Measurements from ENCODE around the gene HCK. TPM values are rescaled to one million over a fixed set of nuclear protein-coding genes. Genes with fewer than 3 reads are reported as not detected.

HCK gene
- polyA plus RNA-seq (2013, experiment 1 of 2) = 0.33 TPM
- polyA plus RNA-seq (2013, experiment 2 of 2) = 0.20 TPM

DNA sequence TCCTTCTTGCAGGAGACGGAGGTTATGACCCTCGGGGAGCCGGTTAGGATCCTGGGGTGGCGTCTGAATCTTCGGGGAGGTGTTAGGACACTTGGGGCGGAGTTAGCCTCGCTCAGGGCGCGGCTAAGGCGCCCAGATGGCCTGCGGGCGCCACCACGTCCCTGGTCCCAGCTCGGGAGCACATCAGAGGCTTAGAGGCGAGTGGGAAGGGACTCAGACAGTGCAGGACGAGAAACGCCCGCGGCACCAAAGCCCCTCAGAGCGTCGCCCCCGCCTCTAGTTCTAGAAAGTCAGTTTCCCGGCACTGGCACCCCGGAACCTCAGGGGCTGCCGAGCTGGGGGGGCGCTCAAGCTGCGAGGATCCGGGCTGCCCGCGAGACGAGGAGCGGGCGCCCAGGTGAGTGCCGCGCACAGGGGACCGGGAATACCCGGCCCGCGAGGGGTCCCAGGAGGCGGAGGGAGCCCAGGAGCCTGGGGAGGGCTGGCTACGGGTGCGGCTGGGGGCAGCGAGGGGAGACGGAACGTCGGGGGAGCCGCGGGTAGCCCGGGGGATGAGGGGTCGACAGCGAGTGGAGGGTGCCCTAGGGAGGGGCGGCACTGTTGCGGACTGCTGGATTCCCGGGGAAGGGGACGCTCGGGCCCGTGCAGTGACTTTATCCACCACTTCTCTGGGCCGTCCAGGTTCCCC is at the start of gene HCK:
TSS of gene HCK (plus strand) at position 153 of the 688 bp plus-strand sequence.
- Histone ChIP-seq H3K27ac (ENCODE audit: low read depth, low read length, severe bottlenecking) (no peak within 1 kb of the TSS), H3K4me3 (ENCODE audit: extremely low read depth, insufficient read depth, low read length, poor library complexity, severe bottlenecking) (peak within 1 kb of the TSS; percentile 23), H3K4me1 (ENCODE audit: control insufficient read depth, insufficient read depth, low read length, poor library complexity, severe bottlenecking) (no peaks in the 10 kb centered on the region), H3K36me3 (ENCODE audit: control insufficient read depth, insufficient read depth, low read length) (no peaks in the 10 kb centered on the region), H3K9me3 (ENCODE audit: control insufficient read depth, low read length) (no peaks in the 10 kb centered on the region)
- 2 to 7% methylated on average over 33 to 38 of the region's 58 CpGs for WGBS, 2 experiments (ENCODE audit: insufficient coverage in 2 of 2)

GRCh38 chr20:32003325-32003724 is 48.7 kb upstream of the HCK start:
- WGBS, 2 experiments (ENCODE audit: insufficient coverage in 2 of 2) = no CpG with 5 or more reads among the region's 2 CpGs
- Histone ChIP-seq H3K36me3 (ENCODE audit: control insufficient read depth, insufficient read depth, low read length) (no peaks in the 10 kb centered on the region), H3K9me3 (ENCODE audit: control insufficient read depth, low read length) (no peaks in the 10 kb centered on the region), H3K27ac (ENCODE audit: low read depth, low read length, severe bottlenecking) (no peak overlapping the region), H3K4me3 (ENCODE audit: extremely low read depth, insufficient read depth, low read length, poor library complexity, severe bottlenecking) (no peak overlapping the region), H3K4me1 (ENCODE audit: control insufficient read depth, insufficient read depth, low read length, poor library complexity, severe bottlenecking) (peaks cover 11% of the 10 kb centered on the region)

- Histone ChIP-seq H3K9me3 (ENCODE audit: control insufficient read depth, low read length) (no peaks in the 10 kb centered on the region), H3K4me3 (ENCODE audit: extremely low read depth, insufficient read depth, low read length, poor library complexity, severe bottlenecking) (no peak overlapping the region), H3K36me3 (ENCODE audit: control insufficient read depth, insufficient read depth, low read length) (no peaks in the 10 kb centered on the region), H3K4me1 (ENCODE audit: control insufficient read depth, insufficient read depth, low read length, poor library complexity, severe bottlenecking) (peaks cover 13% of the 10 kb centered on the region), H3K27ac (ENCODE audit: low read depth, low read length, severe bottlenecking) (no peak overlapping the region)
Observed at GRCh38 chr20:32004963-32005362, 47.1 kb upstream of the HCK start.

DNA sequence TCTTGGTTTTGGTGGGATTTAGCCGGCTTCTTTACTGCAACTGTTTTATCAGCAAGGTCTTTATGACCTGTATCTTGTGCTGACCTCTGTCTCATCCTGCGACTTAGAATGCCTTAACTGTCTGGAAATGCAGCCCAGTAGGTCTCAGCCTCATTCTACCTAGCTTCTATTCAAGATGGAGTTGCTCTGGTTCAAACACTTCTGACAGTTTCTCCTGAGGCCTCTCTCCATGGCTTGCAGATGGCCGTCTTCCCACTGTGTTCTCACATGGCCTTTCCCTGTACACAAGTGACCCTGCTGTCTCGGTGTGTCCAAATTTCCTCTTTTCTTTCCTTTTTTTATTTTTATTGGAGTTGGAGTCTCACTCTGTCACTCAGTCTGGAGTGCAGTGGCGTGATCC is 46.0 kb upstream of the HCK start:
- peaks cover 13% of the 10 kb centered on the region for H3K4me1 ChIP-seq (ENCODE audit: control insufficient read depth, insufficient read depth, low read length, poor library complexity, severe bottlenecking)
- 94% methylated on average over 3 of the region's 5 CpGs for WGBS, 2 experiments (ENCODE audit: insufficient coverage in 2 of 2)
- no peak overlapping the region for H3K27ac ChIP-seq (ENCODE audit: low read depth, low read length, severe bottlenecking)
- no peaks in the 10 kb centered on the region for H3K36me3 ChIP-seq (ENCODE audit: control insufficient read depth, insufficient read depth, low read length)
- H3K9me3 ChIP-seq (ENCODE audit: control insufficient read depth, low read length) = no peaks in the 10 kb centered on the region
- H3K4me3 ChIP-seq (ENCODE audit: extremely low read depth, insufficient read depth, low read length, poor library complexity, severe bottlenecking) = no peak overlapping the region

GRCh38 chr20:32006841-32007786 is 44.9 kb upstream of the HCK start:
- Histone ChIP-seq H3K4me3 (ENCODE audit: extremely low read depth, insufficient read depth, low read length, poor library complexity, severe bottlenecking) (no peak overlapping the region), H3K36me3 (ENCODE audit: control insufficient read depth, insufficient read depth, low read length) (no peaks in the 10 kb centered on the region), H3K4me1 (ENCODE audit: control insufficient read depth, insufficient read depth, low read length, poor library complexity, severe bottlenecking) (peaks cover 13% of the 10 kb centered on the region), H3K27ac (ENCODE audit: low read depth, low read length, severe bottlenecking) (no peak overlapping the region), H3K9me3 (ENCODE audit: control insufficient read depth, low read length) (no peaks in the 10 kb centered on the region)
- WGBS, 2 experiments (ENCODE audit: insufficient coverage in 2 of 2) = 60 to 76% methylated on average over 5 to 7 of the region's 8 CpGs

DNA sequence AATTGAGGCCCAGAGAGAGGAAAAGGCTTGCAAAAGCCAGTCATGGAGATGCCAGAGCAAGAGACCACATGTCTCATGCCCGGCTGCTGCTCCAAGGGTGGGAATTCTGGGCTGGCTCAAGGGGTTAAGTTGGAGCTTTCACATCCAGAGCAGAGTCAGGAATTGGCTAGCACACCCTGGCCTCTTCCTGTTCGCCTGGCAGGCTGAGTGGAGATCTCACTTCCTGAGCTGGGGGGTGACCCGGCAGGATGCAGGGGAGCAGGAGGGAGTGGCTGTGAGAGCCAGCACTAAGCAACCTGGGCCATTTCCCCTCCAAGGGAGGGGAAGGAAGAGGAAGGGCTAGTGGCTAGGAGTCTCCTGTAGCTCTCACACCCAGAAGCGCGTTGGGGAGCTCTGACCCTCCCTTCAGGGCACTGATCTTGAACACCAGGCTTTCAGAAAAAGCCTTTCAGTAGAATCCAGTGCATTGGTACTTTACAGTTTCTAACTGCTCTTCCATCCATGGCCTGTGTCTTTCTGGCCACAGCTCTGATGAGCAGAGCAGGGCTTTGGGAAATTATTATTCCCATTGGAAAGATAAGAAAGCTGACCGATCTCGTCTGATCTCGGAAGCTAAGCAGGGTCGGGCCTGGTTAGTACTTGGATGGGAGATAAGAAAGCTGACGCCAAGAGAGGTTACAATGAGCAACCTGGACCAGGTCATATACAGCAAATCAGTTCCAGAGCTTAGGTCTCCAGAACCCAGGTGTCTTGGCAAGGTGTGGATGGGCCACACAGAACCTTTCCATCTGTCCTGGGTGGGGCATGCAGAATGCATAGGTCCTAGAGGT is 44.0 kb upstream of the HCK start:
- H3K36me3 ChIP-seq (ENCODE audit: control insufficient read depth, insufficient read depth, low read length) = no peaks in the 10 kb centered on the region
- H3K27ac ChIP-seq (ENCODE audit: low read depth, low read length, severe bottlenecking) = peak overlapping the region; percentile 36
- no peaks in the 10 kb centered on the region for H3K9me3 ChIP-seq (ENCODE audit: control insufficient read depth, low read length)
- no peak overlapping the region for H3K4me3 ChIP-seq (ENCODE audit: extremely low read depth, insufficient read depth, low read length, poor library complexity, severe bottlenecking)
- 63 to 74% methylated on average over 8 to 10 of the region's 10 CpGs for WGBS, 2 experiments (ENCODE audit: insufficient coverage in 2 of 2)
- H3K4me1 ChIP-seq (ENCODE audit: control insufficient read depth, insufficient read depth, low read length, poor library complexity, severe bottlenecking) = peaks cover 13% of the 10 kb centered on the region

DNA sequence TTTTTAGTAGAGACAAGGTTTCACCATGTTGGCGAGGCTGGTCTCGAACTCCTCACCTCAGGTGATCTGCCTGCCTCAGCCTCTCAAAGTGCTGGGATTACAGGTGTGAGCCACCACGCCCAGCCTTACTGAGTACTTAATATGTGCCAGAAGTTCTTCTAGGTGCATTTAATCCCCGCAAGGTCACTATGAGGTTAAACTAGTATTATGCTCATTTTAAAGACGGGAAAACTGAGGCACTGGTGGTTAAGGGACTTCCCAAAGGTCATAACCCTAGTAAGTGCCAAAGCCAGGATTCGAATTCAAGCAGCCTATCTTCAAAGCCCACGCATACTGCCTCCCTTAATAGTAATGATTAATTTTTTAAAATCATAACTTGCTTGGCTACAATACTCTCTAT is 42.5 kb upstream of the HCK start:
- no peak overlapping the region for H3K27ac ChIP-seq (ENCODE audit: low read depth, low read length, severe bottlenecking)
- peaks cover 13% of the 10 kb centered on the region for H3K4me1 ChIP-seq (ENCODE audit: control insufficient read depth, insufficient read depth, low read length, poor library complexity, severe bottlenecking)
- H3K4me3 ChIP-seq (ENCODE audit: extremely low read depth, insufficient read depth, low read length, poor library complexity, severe bottlenecking) = no peak overlapping the region
- 95% methylated on average over 5 of the region's 7 CpGs for WGBS, 2 experiments (ENCODE audit: insufficient coverage in 2 of 2)
- H3K9me3 ChIP-seq (ENCODE audit: control insufficient read depth, low read length) = no peaks in the 10 kb centered on the region
- H3K36me3 ChIP-seq (ENCODE audit: control insufficient read depth, insufficient read depth, low read length) = no peaks in the 10 kb centered on the region

GRCh38 chr20:32010101-32010500 is 41.9 kb upstream of the HCK start, which contains the start of gene CCM2L:
Gene CCM2L (plus strand): TSS chr20:32010438. CDS start chr20:32010455, 17 bp downstream.
- Histone ChIP-seq H3K27ac (ENCODE audit: low read depth, low read length, severe bottlenecking) (no peak within 1 kb of the TSS), H3K4me3 (ENCODE audit: extremely low read depth, insufficient read depth, low read length, poor library complexity, severe bottlenecking) (peak within 1 kb of the TSS; percentile 11), H3K36me3 (ENCODE audit: control insufficient read depth, insufficient read depth, low read length) (no peaks in the 10 kb centered on the region), H3K9me3 (ENCODE audit: control insufficient read depth, low read length) (no peaks in the 10 kb centered on the region), H3K4me1 (ENCODE audit: control insufficient read depth, insufficient read depth, low read length, poor library complexity, severe bottlenecking) (peaks cover 13% of the 10 kb centered on the region)
- 61 to 100% methylated on average over 1 to 2 of the region's 2 CpGs for WGBS, 2 experiments (ENCODE audit: insufficient coverage in 2 of 2)

DNA sequence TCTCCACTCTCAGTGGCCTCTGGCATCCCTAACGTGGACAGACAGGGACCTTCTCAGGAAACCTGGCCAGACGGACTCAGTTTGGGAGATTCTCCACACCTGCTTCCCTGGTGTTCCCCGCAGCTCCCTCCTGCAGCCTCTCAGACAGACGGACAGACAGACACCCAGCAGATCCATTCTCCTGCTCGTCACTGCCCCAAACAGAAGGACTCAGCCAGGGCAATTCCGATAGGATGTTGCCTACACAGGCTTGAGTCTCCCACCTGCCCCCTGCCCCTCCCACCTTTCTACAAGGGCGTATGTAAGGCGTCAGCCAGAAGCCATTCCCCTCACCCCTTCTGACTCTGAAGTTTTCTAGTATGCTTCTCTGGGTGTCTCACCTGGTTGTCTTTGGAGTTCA is 41.4 kb upstream of the HCK start:
- Histone ChIP-seq H3K9me3 (ENCODE audit: control insufficient read depth, low read length) (no peaks in the 10 kb centered on the region), H3K36me3 (ENCODE audit: control insufficient read depth, insufficient read depth, low read length) (no peaks in the 10 kb centered on the region), H3K4me3 (ENCODE audit: extremely low read depth, insufficient read depth, low read length, poor library complexity, severe bottlenecking) (peak overlapping the region; percentile 11), H3K4me1 (ENCODE audit: control insufficient read depth, insufficient read depth, low read length, poor library complexity, severe bottlenecking) (peaks cover 13% of the 10 kb centered on the region), H3K27ac (ENCODE audit: low read depth, low read length, severe bottlenecking) (no peak overlapping the region)
- WGBS, 2 experiments (ENCODE audit: insufficient coverage in 2 of 2) = 38 to 61% methylated on average over 5 to 6 of the region's 8 CpGs

DNA sequence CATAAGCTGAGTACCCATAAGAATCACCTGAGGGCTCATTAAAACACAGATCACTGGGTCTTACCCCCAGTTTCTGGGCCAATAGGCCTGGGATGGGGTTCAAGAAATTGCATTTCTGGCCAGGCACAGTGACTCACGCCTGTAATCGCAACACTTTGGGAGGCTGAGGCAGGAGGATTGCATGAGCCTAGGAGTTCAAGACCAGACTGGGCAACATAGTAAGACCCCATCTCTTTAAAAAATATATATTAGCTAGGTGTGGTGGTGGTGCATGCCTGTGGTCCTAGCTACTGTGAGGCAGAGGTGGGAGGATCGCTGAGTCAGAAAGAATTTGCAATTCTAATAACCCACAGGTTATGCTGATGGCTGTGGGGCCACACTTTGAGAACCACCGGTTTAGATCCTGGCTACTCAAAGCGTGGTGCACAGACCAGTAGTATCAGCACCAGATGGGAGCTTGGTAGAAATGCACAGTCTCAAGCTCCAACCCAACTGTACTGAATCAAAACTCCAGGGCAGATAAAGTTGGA is 39.8 kb upstream of the HCK start:
- no peaks in the 10 kb centered on the region for H3K36me3 ChIP-seq (ENCODE audit: control insufficient read depth, insufficient read depth, low read length)
- no peaks in the 10 kb centered on the region for H3K9me3 ChIP-seq (ENCODE audit: control insufficient read depth, low read length)
- H3K27ac ChIP-seq (ENCODE audit: low read depth, low read length, severe bottlenecking) = no peak overlapping the region
- H3K4me3 ChIP-seq (ENCODE audit: extremely low read depth, insufficient read depth, low read length, poor library complexity, severe bottlenecking) = no peak overlapping the region
- peaks cover 13% of the 10 kb centered on the region for H3K4me1 ChIP-seq (ENCODE audit: control insufficient read depth, insufficient read depth, low read length, poor library complexity, severe bottlenecking)
- WGBS, 2 experiments (ENCODE audit: insufficient coverage in 2 of 2) = 34 to 51% methylated on average over 3 of the region's 5 CpGs
